HL-60/S4 treated with retinoic acid at 250 ng/mL for 4 days and 3 days (cell line): ENCODE data around the gene PCDHA11.
"Not testable (repeated sequence)": the region's sequence is repeated elsewhere in the genome, so short reads cannot be mapped to it uniquely, and the experiment has no call there.

ENCODE experiments used
- in situ Hi-C: fragments of 300-500 bp; cut with MboI; formaldehyde crosslinking; loops from 2 replicates; pipeline ENCODE4 v1.7.0; 2022; ENCODE audit warnings: low sequenced_read_pairs

Gene PCDHA11

DNA sequence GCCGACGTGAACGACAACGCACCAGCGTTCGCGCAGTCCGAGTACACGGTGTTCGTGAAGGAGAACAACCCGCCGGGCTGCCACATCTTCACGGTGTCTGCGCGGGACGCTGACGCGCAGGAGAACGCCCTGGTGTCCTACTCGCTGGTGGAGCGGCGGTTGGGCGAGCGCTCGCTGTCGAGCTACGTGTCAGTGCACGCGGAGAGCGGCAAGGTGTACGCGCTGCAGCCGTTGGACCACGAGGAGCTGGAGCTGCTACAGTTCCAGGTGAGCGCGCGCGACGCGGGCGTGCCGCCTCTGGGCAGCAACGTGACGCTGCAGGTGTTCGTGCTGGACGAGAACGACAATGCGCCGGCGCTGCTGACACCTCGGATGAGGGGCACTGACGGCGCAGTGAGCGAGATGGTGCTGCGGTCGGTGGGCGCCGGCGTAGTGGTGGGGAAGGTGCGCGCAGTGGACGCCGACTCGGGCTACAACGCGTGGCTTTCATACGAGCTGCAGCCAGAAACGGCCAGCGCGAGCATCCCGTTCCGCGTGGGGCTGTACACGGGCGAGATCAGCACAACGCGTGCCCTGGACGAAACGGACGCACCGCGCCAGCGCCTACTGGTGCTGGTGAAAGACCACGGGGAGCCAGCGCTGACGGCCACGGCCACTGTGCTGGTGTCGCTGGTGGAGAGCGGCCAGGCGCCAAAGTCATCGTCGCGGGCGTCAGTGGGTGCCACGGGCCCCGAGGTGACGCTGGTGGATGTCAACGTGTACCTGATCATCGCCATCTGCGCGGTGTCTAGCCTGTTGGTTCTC, 18.7 kb upstream of the PCDHA11 start:
- in situ Hi-C loops: not testable (repeated sequence)

DNA sequence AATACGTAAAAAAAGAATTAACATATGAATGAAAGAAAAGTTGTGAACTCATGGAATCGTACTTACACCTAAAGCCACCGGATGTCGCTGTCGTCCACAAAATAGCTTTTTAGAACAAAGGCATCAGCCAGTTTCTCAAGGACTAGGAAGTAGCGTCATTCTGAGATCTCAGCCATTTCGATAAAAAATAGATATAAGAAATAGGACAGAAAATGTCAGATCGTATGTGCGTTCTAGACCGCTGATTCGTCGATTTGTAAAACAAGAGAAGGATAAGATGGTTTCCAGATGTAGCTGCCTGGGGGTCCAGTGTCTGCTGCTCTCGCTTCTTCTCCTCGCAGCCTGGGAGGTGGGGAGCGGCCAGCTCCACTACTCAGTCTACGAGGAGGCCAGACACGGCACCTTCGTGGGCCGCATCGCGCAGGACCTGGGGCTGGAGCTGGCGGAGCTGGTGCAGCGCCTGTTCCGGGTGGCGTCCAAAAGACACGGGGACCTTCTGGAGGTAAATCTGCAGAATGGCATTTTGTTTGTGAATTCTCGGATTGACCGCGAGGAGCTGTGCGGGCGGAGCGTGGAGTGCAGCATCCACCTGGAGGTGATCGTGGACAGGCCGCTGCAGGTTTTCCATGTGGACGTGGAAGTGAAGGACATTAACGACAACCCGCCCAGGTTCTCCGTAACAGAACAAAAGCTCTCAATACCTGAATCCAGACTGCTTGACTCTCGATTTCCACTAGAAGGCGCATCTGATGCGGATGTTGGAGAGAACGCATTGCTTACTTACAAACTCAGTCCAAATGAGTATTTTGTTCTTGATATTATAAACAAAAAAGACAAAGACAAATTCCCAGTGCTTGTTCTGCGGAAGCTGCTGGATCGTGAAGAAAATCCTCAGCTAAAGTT, 12.7 kb upstream of the PCDHA11 start, which contains the start of gene PCDHA10:
PCDHA10 (plus strand) TSS at position 126 of the 903 bp plus-strand sequence; CDS start at position 278, 152 bp downstream.
- in situ Hi-C loops: no loop called here

DNA sequence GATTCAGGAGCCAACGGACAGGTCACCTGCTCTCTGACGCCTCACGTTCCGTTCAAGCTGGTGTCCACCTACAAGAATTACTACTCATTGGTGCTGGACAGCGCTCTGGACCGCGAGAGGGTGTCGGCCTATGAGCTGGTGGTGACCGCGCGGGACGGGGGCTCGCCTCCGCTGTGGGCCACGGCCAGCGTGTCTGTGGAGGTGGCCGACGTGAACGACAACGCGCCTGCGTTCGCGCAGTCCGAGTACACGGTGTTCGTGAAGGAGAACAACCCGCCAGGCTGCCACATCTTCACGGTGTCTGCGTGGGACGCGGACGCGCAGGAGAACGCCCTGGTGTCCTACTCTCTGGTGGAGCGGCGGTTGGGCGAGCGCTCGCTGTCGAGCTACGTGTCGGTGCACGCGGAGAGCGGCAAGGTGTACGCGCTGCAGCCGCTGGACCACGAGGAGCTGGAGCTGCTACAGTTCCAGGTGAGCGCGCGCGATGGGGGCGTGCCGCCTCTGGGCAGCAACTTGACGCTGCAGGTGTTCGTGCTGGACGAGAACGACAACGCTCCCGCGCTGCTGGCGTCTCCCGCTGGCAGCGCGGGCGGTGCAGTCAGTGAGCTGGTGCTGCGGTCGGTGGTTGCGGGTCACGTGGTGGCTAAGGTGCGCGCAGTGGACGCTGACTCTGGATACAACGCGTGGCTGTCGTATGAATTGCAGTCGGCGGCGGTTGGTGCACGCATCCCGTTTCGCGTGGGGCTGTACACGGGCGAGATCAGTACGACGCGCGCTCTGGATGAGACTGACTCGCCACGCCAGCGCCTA, 11.4 kb upstream of the PCDHA11 start:
- in situ Hi-C loops: no loop called here

GRCh38 chr5:140857987-140858240, 10.8 kb upstream of the PCDHA11 start:
- in situ Hi-C loops: no loop called here

- in situ Hi-C loops: no loop called here
Observed at GRCh38 chr5:140862441-140863295, 6.1 kb upstream of the PCDHA11 start.

DNA sequence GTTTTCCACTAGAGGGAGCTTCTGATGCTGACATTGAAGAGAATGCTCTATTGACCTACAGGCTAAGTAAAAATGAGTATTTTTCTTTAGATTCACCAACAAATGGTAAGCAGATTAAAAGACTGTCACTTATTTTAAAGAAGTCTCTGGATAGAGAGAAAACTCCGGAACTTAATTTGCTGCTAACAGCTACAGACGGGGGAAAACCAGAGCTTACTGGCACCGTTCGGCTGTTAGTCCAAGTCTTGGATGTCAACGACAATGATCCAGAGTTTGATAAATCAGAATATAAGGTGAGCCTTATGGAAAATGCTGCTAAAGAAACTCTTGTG, 764 bp downstream of the PCDHA11 start:
- in situ Hi-C loops: no loop called here

GRCh38 chr5:140870221-140871201, 1.8 kb downstream of the PCDHA11 start:
- in situ Hi-C loops: no loop called here

- in situ Hi-C loops: no loop called here
Observed at GRCh38 chr5:140875085-140876065, 6.6 kb downstream of the PCDHA11 start, which contains the start of gene PCDHA12. PCDHA12 (plus strand) TSS chr5:140875308; CDS start chr5:140875473, 165 bp downstream.

GRCh38 chr5:140876541-140877261, 7.9 kb downstream of the PCDHA11 start:
- in situ Hi-C loops: not testable (repeated sequence)

DNA sequence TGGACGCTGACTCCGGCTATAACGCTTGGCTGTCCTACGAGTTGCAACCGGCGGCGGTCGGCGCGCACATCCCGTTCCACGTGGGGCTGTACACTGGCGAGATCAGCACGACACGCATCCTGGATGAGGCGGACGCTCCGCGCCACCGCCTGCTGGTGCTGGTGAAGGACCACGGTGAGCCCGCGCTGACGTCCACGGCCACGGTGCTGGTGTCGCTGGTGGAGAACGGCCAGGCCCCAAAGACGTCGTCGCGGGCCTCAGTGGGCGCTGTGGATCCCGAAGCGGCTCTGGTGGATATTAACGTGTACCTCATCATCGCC, 8.5 kb downstream of the PCDHA11 start:
- in situ Hi-C loops: no loop called here

DNA sequence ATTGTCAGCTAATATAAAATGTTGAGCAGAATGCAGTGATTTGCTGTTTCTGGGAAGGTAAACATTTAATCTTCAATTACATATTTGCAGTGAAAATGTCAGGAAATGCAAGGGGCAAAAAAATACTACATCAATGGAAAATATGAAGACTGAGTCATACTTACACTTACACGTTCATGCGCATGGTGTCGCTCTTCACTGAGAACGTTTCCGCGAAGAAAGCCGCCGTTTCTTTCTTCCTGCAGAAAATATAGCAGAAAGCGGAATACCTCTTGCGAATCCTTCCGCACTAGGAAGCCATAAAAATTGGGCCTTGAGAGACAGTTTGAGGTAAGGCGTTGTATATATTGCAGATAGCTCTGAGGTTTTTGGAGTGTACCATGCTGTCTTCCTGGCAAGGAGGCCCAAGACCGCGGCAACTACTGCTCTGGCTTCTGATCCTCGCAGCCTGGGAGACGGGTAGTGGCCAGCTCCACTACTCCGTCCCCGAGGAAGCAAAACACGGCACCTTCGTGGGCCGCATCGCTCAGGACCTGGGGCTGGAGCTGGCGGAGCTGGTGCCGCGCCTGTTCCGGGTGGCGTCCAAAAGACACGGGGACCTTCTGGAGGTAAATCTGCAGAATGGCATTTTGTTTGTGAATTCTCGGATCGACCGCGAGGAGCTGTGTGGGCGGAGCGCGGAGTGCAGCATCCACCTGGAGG, 13.3 kb downstream of the PCDHA11 start, which contains the start of gene PCDHA13:
PCDHA13 (plus strand) TSS at position 236 of the 702 bp plus-strand sequence; CDS start at position 381, 145 bp downstream.
- in situ Hi-C loops: no loop called here

- in situ Hi-C loops: no loop called here
Observed at GRCh38 chr5:140882591-140882899, 13.8 kb downstream of the PCDHA11 start.

DNA sequence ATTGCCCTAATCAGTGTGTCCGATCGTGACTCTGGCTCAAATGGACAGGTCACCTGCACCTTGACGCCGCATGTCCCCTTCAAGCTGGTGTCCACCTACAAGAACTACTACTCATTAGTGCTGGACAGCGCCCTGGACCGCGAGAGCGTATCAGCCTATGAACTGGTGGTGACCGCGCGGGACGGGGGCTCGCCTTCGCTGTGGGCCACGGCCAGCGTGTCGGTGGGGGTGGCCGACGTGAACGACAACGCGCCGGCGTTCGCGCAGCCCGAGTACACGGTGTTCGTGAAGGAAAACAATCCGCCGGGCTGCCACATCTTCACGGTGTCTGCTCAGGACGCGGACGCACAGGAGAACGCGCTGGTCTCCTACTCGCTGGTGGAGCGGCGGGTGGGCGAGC, 14.6 kb downstream of the PCDHA11 start:
- in situ Hi-C loops: no loop called here

DNA sequence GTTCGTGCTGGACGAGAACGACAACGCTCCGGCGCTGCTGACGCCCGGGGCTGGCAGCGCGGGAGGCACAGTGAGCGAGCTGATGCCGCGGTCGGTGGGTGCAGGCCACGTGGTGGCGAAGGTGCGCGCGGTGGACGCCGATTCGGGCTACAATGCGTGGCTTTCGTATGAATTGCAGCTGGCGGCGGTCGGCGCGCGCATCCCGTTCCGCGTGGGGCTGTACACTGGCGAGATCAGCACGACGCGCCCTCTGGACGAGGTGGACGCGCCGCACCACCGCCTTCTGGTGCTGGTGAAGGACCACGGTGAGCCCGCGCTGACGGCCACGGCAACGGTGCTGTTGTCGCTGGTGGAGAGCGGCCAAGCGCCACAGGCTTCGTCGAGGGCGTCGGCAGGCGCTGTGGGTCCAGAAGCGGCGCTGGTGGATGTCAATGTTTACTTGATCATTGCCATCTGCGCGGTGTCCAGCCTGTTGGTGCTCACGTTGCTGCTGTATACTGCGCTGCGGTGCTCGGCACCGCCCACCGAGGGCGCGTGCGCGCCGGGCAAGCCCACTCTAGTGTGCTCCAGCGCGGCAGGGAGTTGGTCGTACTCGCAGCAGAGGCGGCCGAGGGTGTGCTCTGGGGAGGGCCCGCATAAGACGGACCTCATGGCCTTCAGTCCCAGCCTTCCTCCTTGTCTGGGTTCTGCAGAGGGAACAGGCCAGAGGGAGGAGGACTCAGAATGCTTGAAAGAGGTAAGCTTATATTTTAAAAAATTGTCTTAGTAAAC, 15.4 kb downstream of the PCDHA11 start:
- in situ Hi-C loops: no loop called here

DNA sequence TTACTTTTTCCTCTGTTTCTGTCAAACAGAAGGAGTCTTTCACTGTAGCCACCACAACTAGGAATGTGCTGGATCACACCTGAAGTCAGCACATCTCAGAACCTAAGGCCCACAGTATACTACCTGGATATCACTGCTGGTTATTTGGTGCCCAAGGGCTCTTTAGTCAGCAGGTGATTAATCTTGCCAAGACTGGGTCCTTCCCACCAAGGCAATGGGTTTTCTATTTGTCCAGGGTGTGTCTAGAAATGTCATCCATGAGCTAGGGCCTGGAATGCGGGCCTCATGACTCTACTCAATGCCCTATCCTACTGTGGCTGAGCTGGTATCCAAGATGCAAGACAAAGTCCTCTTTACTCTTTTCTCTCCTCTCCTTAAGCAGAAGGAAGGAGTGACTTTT, 47.6 kb downstream of the PCDHA11 start:
- in situ Hi-C loops: no loop called here
